Measurements from ENCODE around the gene FCHSD2. TPM values are rescaled to one million over a fixed set of nuclear protein-coding genes. Genes with fewer than 3 reads are reported as not detected.
A peak's percentile ranks its signal among the peaks of the same experiment; 100 is the strongest.
"Not testable (repeated sequence)": the region's sequence is repeated elsewhere in the genome, so short reads cannot be mapped to it uniquely, and the experiment has no call there.

Gene FCHSD2
- polyA plus RNA-seq, 4 donors, result 2.0 to 25.1 (median 7.9) TPM

DNA sequence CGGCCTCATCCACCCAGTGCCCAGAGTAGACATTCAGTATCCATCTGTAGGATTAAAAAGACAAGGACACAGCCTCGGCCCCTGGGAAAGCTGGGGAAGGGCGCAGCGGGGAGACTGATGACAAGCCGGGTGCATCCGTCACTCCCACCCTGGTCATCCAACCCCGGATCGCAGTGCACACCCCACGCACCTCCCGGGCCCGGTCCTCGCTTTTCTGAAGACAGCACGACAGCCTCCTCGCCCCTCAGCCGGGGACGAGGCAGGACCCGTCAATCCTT, 1.1 kb downstream of the FCHSD2 start:
- peaks cover 0 to 18% (median 4%) of the 10 kb centered on the region in 3 donors for H3K4me1 ChIP-seq (ENCODE audit: control insufficient read depth in 3 of 3, insufficient read depth in 2 of 3, low read depth in 1 of 3, low read length in 2 of 3)
- WGBS, 3 donors, result 1 to 2% (median 1%) methylated on average over 17 of the region's 17 CpGs
- H3K9me3 ChIP-seq (ENCODE audit: control insufficient read depth in 2 of 2, insufficient read depth in 1 of 2, low read depth in 1 of 2, low read length in 1 of 2), result no peaks in the 10 kb centered on the region
- H3K27me3 ChIP-seq (ENCODE audit: control insufficient read depth in 3 of 3, insufficient read depth in 3 of 3, low read length in 3 of 3), result no peaks in the 10 kb centered on the region
- FAIRE-seq, result no peak
- H3K4me3 ChIP-seq (ENCODE audit: low read depth in 1 of 3, low read length in 3 of 3), result peak overlapping the region; percentile 90 to 96 (median 94)
- peaks cover 0 to 6% (median 0%) of the 10 kb centered on the region in 3 donors for H3K36me3 ChIP-seq (ENCODE audit: control insufficient read depth in 3 of 3, insufficient read depth in 2 of 3, low read depth in 1 of 3, low read length in 3 of 3)
- H3K27ac ChIP-seq (ENCODE audit: low read depth in 1 of 3, low read length in 2 of 3), result peak overlapping the region in 2 of 3 donors; percentile 93 to 95
- DNase-seq, result peak in 1 of 2 donors; percentile 39

GRCh38 chr11:73140213-73141030, 1.7 kb downstream of the FCHSD2 start:
- Histone ChIP-seq H3K4me1 (ENCODE audit: control insufficient read depth in 3 of 3, insufficient read depth in 2 of 3, low read depth in 1 of 3, low read length in 2 of 3) (peaks cover 0 to 18% (median 4%) of the 10 kb centered on the region in 3 donors), H3K9me3 (ENCODE audit: control insufficient read depth in 2 of 2, insufficient read depth in 1 of 2, low read depth in 1 of 2, low read length in 1 of 2) (no peaks in the 10 kb centered on the region), H3K27me3 (ENCODE audit: control insufficient read depth in 3 of 3, insufficient read depth in 3 of 3, low read length in 3 of 3) (no peaks in the 10 kb centered on the region), H3K27ac (ENCODE audit: low read depth in 1 of 3, low read length in 2 of 3) (peak overlapping the region in 2 of 3 donors; percentile 93 to 95), H3K36me3 (ENCODE audit: control insufficient read depth in 3 of 3, insufficient read depth in 2 of 3, low read depth in 1 of 3, low read length in 3 of 3) (peaks cover 0 to 9% (median 0%) of the 10 kb centered on the region in 3 donors), H3K4me3 (ENCODE audit: low read depth in 1 of 3, low read length in 3 of 3) (peak overlapping the region; percentile 90 to 96 (median 94))
- 9 to 11% (median 10%) methylated on average over 26 of the region's 26 CpGs for WGBS, 3 donors
- FAIRE-seq (no peak), DNase-seq (peak; percentile 34 to 59)

DNA sequence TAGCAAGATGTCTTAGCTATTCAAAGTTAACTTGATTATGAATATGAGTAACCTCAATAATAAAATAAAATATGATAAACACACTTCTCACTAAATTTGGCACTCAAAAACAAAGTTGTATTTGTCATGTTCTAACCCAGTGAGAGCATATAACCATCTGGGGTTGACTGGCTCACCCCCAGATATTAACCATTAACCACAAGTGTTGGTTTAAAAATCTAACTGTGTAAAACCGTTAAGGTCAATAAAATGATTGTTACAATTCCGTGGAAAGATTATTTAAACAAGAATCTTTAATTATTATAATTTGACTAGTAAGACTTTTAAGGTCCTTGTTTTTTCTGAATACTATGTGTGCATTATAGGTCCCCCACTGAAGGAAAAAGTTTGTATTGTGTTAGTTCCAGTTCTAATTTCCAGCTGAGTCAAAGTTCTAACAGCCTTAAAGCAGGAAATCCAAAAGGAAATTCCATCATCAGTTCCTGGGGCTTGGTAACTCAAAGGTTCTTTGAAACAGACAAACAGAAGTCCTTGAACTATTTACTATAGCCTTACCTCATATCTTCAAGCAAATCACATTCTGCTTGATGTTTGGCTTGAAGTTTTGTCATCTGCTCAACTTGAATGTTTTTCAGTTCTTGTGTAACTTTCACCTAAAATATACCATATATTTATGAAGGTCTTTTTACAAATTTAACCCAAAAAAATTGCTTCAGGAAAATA, 2.5 kb downstream of the FCHSD2 start:
- Histone ChIP-seq H3K27me3 (ENCODE audit: control insufficient read depth in 3 of 3, insufficient read depth in 3 of 3, low read length in 3 of 3) (no peaks in the 10 kb centered on the region), H3K4me3 (ENCODE audit: low read depth in 1 of 3, low read length in 3 of 3) (peak overlapping the region in 1 of 3 donors; percentile 94), H3K4me1 (ENCODE audit: control insufficient read depth in 3 of 3, insufficient read depth in 2 of 3, low read depth in 1 of 3, low read length in 2 of 3) (peaks cover 0 to 18% (median 4%) of the 10 kb centered on the region in 3 donors), H3K36me3 (ENCODE audit: control insufficient read depth in 3 of 3, insufficient read depth in 2 of 3, low read depth in 1 of 3, low read length in 3 of 3) (peaks cover 0 to 12% (median 0%) of the 10 kb centered on the region in 3 donors), H3K27ac (ENCODE audit: low read depth in 1 of 3, low read length in 2 of 3) (no peak overlapping the region), H3K9me3 (ENCODE audit: control insufficient read depth in 2 of 2, insufficient read depth in 1 of 2, low read depth in 1 of 2, low read length in 1 of 2) (no peaks in the 10 kb centered on the region)
- WGBS, 3 donors, result 1 to 16% (median 4%) methylated on average over 2 of the region's 2 CpGs
- DNase-seq (peak; percentile 25 to 29), FAIRE-seq (no peak)

DNA sequence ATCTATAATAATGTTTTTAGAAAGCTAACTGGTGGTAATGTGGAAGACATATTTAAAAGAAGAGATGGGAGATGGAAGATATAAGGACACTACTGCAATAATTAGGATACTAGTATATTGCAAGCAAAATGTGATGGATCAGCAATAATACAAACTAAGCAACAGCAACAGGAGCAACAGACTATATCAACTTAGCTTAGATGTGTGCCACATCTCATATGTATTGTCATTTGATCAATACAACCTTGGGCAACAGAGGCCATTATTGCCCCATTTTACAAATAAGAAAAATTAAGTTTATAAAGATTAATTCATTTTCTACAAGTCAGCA, 4.2 kb downstream of the FCHSD2 start:
- Histone ChIP-seq H3K4me1 (ENCODE audit: control insufficient read depth in 3 of 3, insufficient read depth in 2 of 3, low read depth in 1 of 3, low read length in 2 of 3) (peaks cover 0 to 7% (median 0%) of the 10 kb centered on the region in 3 donors), H3K27me3 (ENCODE audit: control insufficient read depth in 3 of 3, insufficient read depth in 3 of 3, low read length in 3 of 3) (no peaks in the 10 kb centered on the region), H3K9me3 (ENCODE audit: control insufficient read depth in 2 of 2, insufficient read depth in 1 of 2, low read depth in 1 of 2, low read length in 1 of 2) (no peaks in the 10 kb centered on the region), H3K4me3 (ENCODE audit: low read depth in 1 of 3, low read length in 3 of 3) (no peak overlapping the region), H3K36me3 (ENCODE audit: control insufficient read depth in 3 of 3, insufficient read depth in 2 of 3, low read depth in 1 of 3, low read length in 3 of 3) (peaks cover 0 to 19% (median 0%) of the 10 kb centered on the region in 3 donors), H3K27ac (ENCODE audit: low read depth in 1 of 3, low read length in 2 of 3) (no peak overlapping the region)
- no peak for DNase-seq
- FAIRE-seq, result no peak

DNA sequence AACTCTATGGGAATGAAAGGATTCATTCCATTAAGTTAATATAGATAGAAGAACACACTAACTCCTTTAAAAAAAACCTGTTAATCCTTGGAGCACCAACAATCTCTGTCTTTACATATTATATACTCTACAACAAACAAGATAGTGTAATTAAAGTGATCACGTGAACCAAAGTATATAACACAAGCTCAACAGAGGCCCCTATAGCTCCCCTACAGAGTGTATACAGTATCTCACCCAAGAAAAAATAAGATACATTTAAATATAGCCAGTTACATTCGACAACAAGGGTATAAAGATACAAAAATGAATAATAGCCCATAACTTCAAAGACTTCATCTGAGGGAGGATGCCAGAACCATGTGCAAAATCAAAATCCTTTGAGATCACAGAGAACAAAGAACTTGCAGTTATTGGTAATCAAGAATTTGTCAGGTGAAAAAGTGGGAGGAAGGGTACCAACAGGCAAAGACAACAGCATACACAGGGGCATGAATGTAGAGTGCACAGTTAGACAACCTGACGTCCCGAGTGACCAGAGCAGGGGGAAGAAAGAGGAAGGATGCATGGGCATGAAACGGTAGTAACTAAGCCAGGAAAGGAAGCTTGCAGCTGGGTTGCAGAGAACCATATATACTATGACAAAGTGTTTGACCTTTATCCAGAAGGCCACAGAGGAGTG, 4.7 kb downstream of the FCHSD2 start:
- FAIRE-seq (no peak), DNase-seq (no peak)
- no peak overlapping the region for H3K27ac ChIP-seq (ENCODE audit: low read depth in 1 of 3, low read length in 2 of 3)
- 62 to 86% (median 79%) methylated on average over 5 of the region's 5 CpGs for WGBS, 3 donors
- peaks cover 0 to 21% (median 0%) of the 10 kb centered on the region in 3 donors for H3K36me3 ChIP-seq (ENCODE audit: control insufficient read depth in 3 of 3, insufficient read depth in 2 of 3, low read depth in 1 of 3, low read length in 3 of 3)
- H3K4me3 ChIP-seq (ENCODE audit: low read depth in 1 of 3, low read length in 3 of 3), result no peak overlapping the region
- no peaks in the 10 kb centered on the region for H3K27me3 ChIP-seq (ENCODE audit: control insufficient read depth in 3 of 3, insufficient read depth in 3 of 3, low read length in 3 of 3)
- no peaks in the 10 kb centered on the region for H3K9me3 ChIP-seq (ENCODE audit: control insufficient read depth in 2 of 2, insufficient read depth in 1 of 2, low read depth in 1 of 2, low read length in 1 of 2)
- peaks cover 0 to 5% (median 0%) of the 10 kb centered on the region in 3 donors for H3K4me1 ChIP-seq (ENCODE audit: control insufficient read depth in 3 of 3, insufficient read depth in 2 of 3, low read depth in 1 of 3, low read length in 2 of 3)

- not testable (repeated sequence) for H3K4me1 ChIP-seq (ENCODE audit: control insufficient read depth in 3 of 3, insufficient read depth in 2 of 3, low read depth in 1 of 3, low read length in 2 of 3); FAIRE-seq
These were observed 5.4 kb downstream of the FCHSD2 start for GRCh38 chr11:73136722-73137121.

GRCh38 chr11:73135346-73136284, 6.5 kb downstream of the FCHSD2 start:
- no peaks in the 10 kb centered on the region for H3K27me3 ChIP-seq (ENCODE audit: control insufficient read depth in 3 of 3, insufficient read depth in 3 of 3, low read length in 3 of 3)
- H3K4me1 ChIP-seq (ENCODE audit: control insufficient read depth in 3 of 3, insufficient read depth in 2 of 3, low read depth in 1 of 3, low read length in 2 of 3), result peaks cover 0 to 5% (median 0%) of the 10 kb centered on the region in 3 donors
- no peaks in the 10 kb centered on the region for H3K9me3 ChIP-seq (ENCODE audit: control insufficient read depth in 2 of 2, insufficient read depth in 1 of 2, low read depth in 1 of 2, low read length in 1 of 2)
- 80 to 81% (median 80%) methylated on average over 6 of the region's 6 CpGs for WGBS, 3 donors
- H3K4me3 ChIP-seq (ENCODE audit: low read depth in 1 of 3, low read length in 3 of 3), result no peak overlapping the region
- H3K27ac ChIP-seq (ENCODE audit: low read depth in 1 of 3, low read length in 2 of 3), result no peak overlapping the region
- H3K36me3 ChIP-seq (ENCODE audit: control insufficient read depth in 3 of 3, insufficient read depth in 2 of 3, low read depth in 1 of 3, low read length in 3 of 3), result peaks cover 0 to 30% (median 0%) of the 10 kb centered on the region in 3 donors
- DNase-seq, result no peak
- FAIRE-seq, result no peak

More at GRCh38 chr11:73136722-73137121, 5.4 kb downstream of the FCHSD2 start:
- H3K27me3 ChIP-seq (ENCODE audit: control insufficient read depth in 3 of 3, insufficient read depth in 3 of 3, low read length in 3 of 3); H3K27ac ChIP-seq (ENCODE audit: low read depth in 1 of 3, low read length in 2 of 3); DNase-seq; H3K9me3 ChIP-seq (ENCODE audit: control insufficient read depth in 2 of 2, insufficient read depth in 1 of 2, low read depth in 1 of 2, low read length in 1 of 2); H3K4me3 ChIP-seq (ENCODE audit: low read depth in 1 of 3, low read length in 3 of 3): not testable (repeated sequence)
- WGBS, 3 donors, result 84 to 89% (median 87%) methylated on average over 8 of the region's 8 CpGs
- H3K36me3 ChIP-seq (ENCODE audit: control insufficient read depth in 3 of 3, insufficient read depth in 2 of 3, low read depth in 1 of 3, low read length in 3 of 3), result peaks cover 0 to 22% (median 0%) of the 10 kb centered on the region in 3 donors
